Forelimb muscle (tissue), 1 donor: ENCODE measurements around the gene HNRNPH3. TPM values are rescaled to one million over a fixed set of nuclear protein-coding genes. Genes with fewer than 3 reads are reported as not detected.

Experiments
- DNase-seq: peaks from one replicate; pipeline ENCODE4 v3.0.0-alpha.2; 2013; ENCODE audit warnings: low read depth
- polyA plus RNA-seq: library from polyadenylated mRNA; unstranded; fragments of 120-200 nt; gene quantifications from one replicate; pipeline ENCODE4 v1.2.1, GENCODE V29; 2013; ENCODE audit not compliant: insufficient read length

HNRNPH3 gene
- polyA plus RNA-seq, 1 donor, result 167 TPM

DNA sequence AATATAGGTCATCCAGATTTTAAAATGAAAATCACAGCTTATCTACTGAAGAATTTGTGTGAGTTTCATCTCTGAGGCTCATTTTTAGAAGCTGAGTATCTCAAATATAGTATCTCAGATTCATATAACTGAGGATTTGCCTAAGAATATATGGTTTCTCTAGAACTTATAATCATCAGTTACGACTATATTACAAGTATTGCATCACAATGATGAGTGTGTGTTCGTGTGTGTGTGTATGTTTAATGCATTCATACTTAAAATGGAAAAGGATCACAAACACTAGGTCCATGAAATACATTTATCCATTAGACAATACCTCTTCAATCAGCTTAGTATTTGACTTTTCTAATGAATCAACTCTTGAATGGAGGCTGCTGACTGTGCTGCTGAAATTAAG lies 53.9 kb downstream of the HNRNPH3 start:
- DNase-seq, result no peak

Other genes with a start within 250 kb of the HNRNPH3 start
- gene MYPN, start 222.6 kb upstream of the HNRNPH3 start, polyA plus RNA-seq, result 93.8 TPM
- gene ATOH7, start 100.0 kb upstream of the HNRNPH3 start, polyA plus RNA-seq, result 0.15 TPM
- gene PBLD, start 864 bp downstream of the HNRNPH3 start, polyA plus RNA-seq, result 8.6 TPM
- gene RUFY2, start 75.2 kb downstream of the HNRNPH3 start, polyA plus RNA-seq, result 16.6 TPM
- 5.5 TPM for gene DNA2, start 139.9 kb downstream of the HNRNPH3 start, polyA plus RNA-seq
- gene SLC25A16, start 195.5 kb downstream of the HNRNPH3 start, polyA plus RNA-seq, result 9.4 TPM
- gene TET1, start 228.3 kb downstream of the HNRNPH3 start, polyA plus RNA-seq, result 8.2 TPM